H1 (cell line): ENCODE data around the gene TNIK. TPM values are rescaled to one million over a fixed set of nuclear protein-coding genes. Genes with fewer than 3 reads are reported as not detected.

ENCODE experiments used
- CTCF ChIA-PET: fragments of 300-600 bp; sonication (Branson Sonifier 250); formaldehyde crosslinking; loops from one replicate; lab custom pipeline; 2021; ENCODE audit not compliant: partially characterized antibody; lab: Charles Lee
- POLR2A ChIA-PET: fragments of 300-600 bp; sonication (Branson Sonifier 250); formaldehyde crosslinking; loops from one replicate; lab custom pipeline; 2021; ENCODE audit warnings: inconsistent platforms; ENCODE audit not compliant: partially characterized antibody; lab: Charles Lee
- DNase-seq, 2 experiments: peaks; one replicate each; pipeline versions ENCODE4 v3.0.0 to v3.0.0-alpha.2; 2010 to 2022; ENCODE audit warnings: low spot score in 2 of 2, low read depth in 1 of 2, mixed read lengths in 1 of 2
- FAIRE-seq: peaks from 2 replicates; lab custom pipeline; 2011; peaks lifted over from hg19 to GRCh38; lab: Jason Lieb, UNC
- H2AFZ ChIP-seq: 2 replicates; pipeline ENCODE4 v1.8.1; 2012; ENCODE audit warnings: low read length, inconsistent platforms
- H2AK5ac ChIP-seq: 2 replicates; pipeline ENCODE4 v1.6.1; 2013; ENCODE audit warnings: low read depth, low read length
- H2BK120ac ChIP-seq: replicated peaks from 2 replicates; pipeline ENCODE3; 2013; ENCODE audit warnings: low read depth, low read length, inconsistent platforms
- H2BK12ac ChIP-seq: 2 replicates; pipeline ENCODE4 v1.6.1; 2013; ENCODE audit warnings: low read depth, low read length
- H2BK15ac ChIP-seq: 2 replicates; pipeline ENCODE4 v1.6.1; 2013; ENCODE audit warnings: low read length
- H2BK20ac ChIP-seq: 2 replicates; pipeline ENCODE4 v1.6.1; 2013; ENCODE audit warnings: low read length
- H2BK5ac ChIP-seq: 2 replicates; pipeline ENCODE4 v1.6.1; 2013; ENCODE audit warnings: low read depth, low read length
- H3K14ac ChIP-seq: 2 replicates; pipeline ENCODE4 v1.6.1; 2013; ENCODE audit warnings: inconsistent platforms; ENCODE audit not compliant: insufficient read length
- H3K18ac ChIP-seq: 2 replicates; pipeline ENCODE4 v1.6.1; 2013; ENCODE audit warnings: low read length; ENCODE audit errors: extremely low read depth
- H3K23ac ChIP-seq: 2 replicates; pipeline ENCODE4 v1.6.1; 2013; ENCODE audit warnings: inconsistent platforms; ENCODE audit not compliant: insufficient read length
- H3K23me2 ChIP-seq: 2 replicates; pipeline ENCODE4 v1.6.1; 2013; ENCODE audit warnings: low read depth, low read length
- H3K27ac ChIP-seq: 2 replicates; pipeline ENCODE4 v1.6.1; 2011; ENCODE audit warnings: low read depth, low read length, inconsistent platforms
- H3K27me3 ChIP-seq, 4 experiments: replicated peaks in 1 of 4; 1 replicate in 1 of 4; 2 replicates in 3 of 4; pipeline versions ENCODE4 v1.6.1 to v1.8.1; 2011 to 2013; ENCODE audit warnings: low read length in 3 of 4, mild to moderate bottlenecking in 3 of 4, inconsistent platforms in 2 of 4, mixed read lengths in 2 of 4, moderate library complexity in 1 of 4; ENCODE audit not compliant: control insufficient read depth in 3 of 4, insufficient read depth in 3 of 4; ENCODE audit errors: extremely low read depth in 1 of 4
- H3K36me3 ChIP-seq, 4 experiments: 2 replicates each; pipeline versions ENCODE4 v1.6.1 to v1.8.1; 2011 to 2013; ENCODE audit warnings: mild to moderate bottlenecking in 4 of 4, low read length in 3 of 4, moderate library complexity in 2 of 4, control low read depth in 1 of 4, inconsistent platforms in 1 of 4; ENCODE audit not compliant: insufficient read depth in 4 of 4, control insufficient read depth in 2 of 4
- H3K4ac ChIP-seq: replicated peaks from 2 replicates; pipeline ENCODE3; 2013; ENCODE audit warnings: low read length, low read depth, mixed read lengths, inconsistent platforms; ENCODE audit not compliant: insufficient read length
- H3K4me1 ChIP-seq, 4 experiments: replicated peaks in 1 of 4; 1 replicate in 1 of 4; 2 replicates in 3 of 4; pipeline versions ENCODE4 v1.6.1 to v1.8.1; 2011 to 2013; ENCODE audit warnings: low read length in 3 of 4, inconsistent platforms in 2 of 4, mixed read lengths in 1 of 4; ENCODE audit not compliant: insufficient read depth in 4 of 4, control insufficient read depth in 3 of 4
- H3K4me2 ChIP-seq, 2 experiments: 2 replicates each; pipeline versions ENCODE4 v1.6.1 to v1.8.1; 2011 to 2013; ENCODE audit warnings: low read depth in 2 of 2, low read length in 2 of 2, control low read depth in 1 of 2, inconsistent platforms in 1 of 2, mild to moderate bottlenecking in 1 of 2; ENCODE audit not compliant: insufficient read depth in 1 of 2
- H3K4me3 ChIP-seq, 4 experiments: fragments of 200-600, 300-600 bp in 1 of 4; sonication (generic), shearing (Covaris generic), sonication (Bioruptor Twin) in 1 of 4; 2 replicates each; pipeline versions ENCODE4 v1.5.1 to v1.8.1; 2011 to 2016; ENCODE audit warnings: low read length in 4 of 4, low read depth in 3 of 4, control low read depth in 2 of 4, inconsistent platforms in 2 of 4, mild to moderate bottlenecking in 2 of 4, mixed read lengths in 1 of 4, moderate library complexity in 1 of 4; ENCODE audit not compliant: insufficient read depth in 2 of 4; ENCODE audit errors: extremely low read depth in 1 of 4
- H3K56ac ChIP-seq: replicated peaks from 2 replicates; pipeline ENCODE3; 2013; ENCODE audit warnings: low read depth, mild to moderate bottlenecking, mixed read lengths, low read length, inconsistent platforms; ENCODE audit not compliant: insufficient read length
- H3K79me1 ChIP-seq: 2 replicates; pipeline ENCODE4 v1.6.1; 2013; ENCODE audit warnings: low read depth, low read length, control low read depth
- H3K79me2 ChIP-seq, 2 experiments: 2 replicates each; pipeline versions ENCODE4 v1.6.1 to v1.8.1; 2012 to 2013; ENCODE audit warnings: low read length in 2 of 2, mild to moderate bottlenecking in 2 of 2, inconsistent platforms in 1 of 2; ENCODE audit not compliant: insufficient read depth in 2 of 2, control insufficient read depth in 1 of 2
- H3K9ac ChIP-seq, 4 experiments: replicated peaks in 1 of 4; 1 replicate in 1 of 4; 2 replicates in 3 of 4; pipeline versions ENCODE4 v1.6.1 to v1.8.1; 2011 to 2013; ENCODE audit warnings: low read depth in 3 of 4, low read length in 3 of 4, control low read depth in 2 of 4, mild to moderate bottlenecking in 2 of 4, moderate library complexity in 2 of 4, inconsistent platforms in 1 of 4; ENCODE audit errors: extremely low read depth in 1 of 4
- H3K9me3 ChIP-seq, 2 experiments: 2 replicates each; pipeline versions ENCODE4 v1.6.1 to v1.8.1; 2012 to 2013; ENCODE audit warnings: mild to moderate bottlenecking in 2 of 2, moderate library complexity in 2 of 2, control low read depth in 1 of 2, inconsistent platforms in 1 of 2, low read depth in 1 of 2, low read length in 1 of 2, mixed read lengths in 1 of 2; ENCODE audit not compliant: insufficient read depth in 2 of 2
- H4K20me1 ChIP-seq, 2 experiments: replicated peaks in 1 of 2; 2 replicates each; pipeline versions ENCODE3 to v1.8.1; 2011 to 2013; ENCODE audit warnings: inconsistent platforms in 2 of 2, low read length in 2 of 2, mild to moderate bottlenecking in 1 of 2; ENCODE audit not compliant: insufficient read depth in 2 of 2, control insufficient read depth in 1 of 2
- H4K5ac ChIP-seq: 2 replicates; pipeline ENCODE4 v1.6.1; 2013; ENCODE audit warnings: low read length, low read depth, mixed read lengths, inconsistent platforms; ENCODE audit not compliant: insufficient read length
- H4K8ac ChIP-seq: 2 replicates; pipeline ENCODE4 v1.8.0; 2013; ENCODE audit warnings: mild to moderate bottlenecking, moderate library complexity, low read length, inconsistent platforms; ENCODE audit not compliant: insufficient read depth; ENCODE audit errors: extremely low read depth
- H4K91ac ChIP-seq: replicated peaks from 2 replicates; pipeline ENCODE3; 2013; ENCODE audit warnings: low read length, mixed read lengths, inconsistent platforms; ENCODE audit not compliant: insufficient read length
- ATF3 ChIP-seq: IDR thresholded peaks from 2 replicates; pipeline ENCODE4 v1.6.1; 2011; ENCODE audit warnings: low read depth, mild to moderate bottlenecking, low read length; ENCODE audit not compliant: insufficient read depth
- CBX5 ChIP-seq: fragments of 300-800, 300-1000 bp; sonication (generic); IDR thresholded peaks from 2 replicates; pipeline ENCODE4 v1.7.1; 2016; ENCODE audit warnings: antibody characterized with exemption, low read length, low read depth
- CEBPB ChIP-seq: IDR thresholded peaks from 2 replicates; pipeline ENCODE4 v1.6.1; 2012; ENCODE audit warnings: low read depth, low read length
- FOSL1 ChIP-seq: IDR thresholded peaks from 2 replicates; pipeline ENCODE4 v1.6.1; 2011; ENCODE audit warnings: mild to moderate bottlenecking, low read depth, low read length, moderate library complexity; ENCODE audit not compliant: insufficient read depth
- KDM4A ChIP-seq: IDR thresholded peaks from one replicate; pipeline ENCODE4 v1.7.1; 2012; ENCODE audit warnings: low read depth, mild to moderate bottlenecking, moderate library complexity, low read length, inconsistent platforms; ENCODE audit not compliant: severe bottlenecking
- MAFK ChIP-seq: IDR thresholded peaks from 2 replicates; pipeline ENCODE4 v1.6.1; 2012; ENCODE audit warnings: low read depth, mild to moderate bottlenecking, improper control_type of control experiment, low read length
- NRF1 ChIP-seq: IDR thresholded peaks from 2 replicates; pipeline ENCODE4 v1.6.1; 2011; ENCODE audit warnings: mild to moderate bottlenecking, low read depth, low read length, improper control_type of control experiment
- POLR2AphosphoS5 ChIP-seq: IDR thresholded peaks from 2 replicates; pipeline ENCODE4 v1.6.1; 2011; ENCODE audit warnings: low read depth, low read length
- SIRT6 ChIP-seq: IDR thresholded peaks from one replicate; pipeline ENCODE4 v1.7.1; 2012; ENCODE audit warnings: low read length, inconsistent platforms
- SP4 ChIP-seq: IDR thresholded peaks from 2 replicates; pipeline ENCODE4 v1.6.1; 2012; ENCODE audit warnings: low read length, inconsistent platforms
- TBP ChIP-seq: IDR thresholded peaks from 2 replicates; pipeline ENCODE4 v1.6.1; 2011; ENCODE audit warnings: low read depth, low read length, improper control_type of control experiment
- TCF12 ChIP-seq: IDR thresholded peaks from 2 replicates; pipeline ENCODE4 v1.6.1; 2011; ENCODE audit warnings: low read depth, mild to moderate bottlenecking, low read length
- WGBS, 2 experiments: shearing (Covaris generic) in 1 of 2; methylation state at CpG; one replicate each; pipeline versions ENCODE4 v1.1.6 to v1.1.7; 2013 to 2015; ENCODE audit warnings: low lambda C conversion rate in 2 of 2, mixed read lengths in 2 of 2, inconsistent platforms in 1 of 2, low coverage in 1 of 2, missing lambda C conversion rate in 1 of 2; ENCODE audit not compliant: insufficient replicate concordance in 2 of 2, insufficient coverage in 1 of 2, insufficient read length in 1 of 2; ENCODE audit errors: extremely low coverage in 1 of 2, missing lambda C conversion rate in 1 of 2; 5-methylcytosine and 5-hydroxymethylcytosine counted together
- polyA plus RNA-seq, 7 experiments: library from polyadenylated mRNA; depleted of rRNA in 3 of 7; stranded (reverse) in 5 of 7; unstranded in 2 of 7; fragments of >200 nt in 5 of 7; fragments of 200-250 nt in 2 of 7; gene quantifications; 1 replicate in 5 of 7; 2 replicates in 1 of 7; 4 replicates in 1 of 7; pipeline versions ENCODE4 v1.2.1 to v1.2.3, GENCODE V29; 2011 to 2013; ENCODE audit warnings: missing spikeins in 2 of 7, mixed read lengths in 2 of 7
- total RNA-seq: library from RNA; stranded (reverse); fragmentation: NEBNext Ultra II Directional; extraction: Animal tissue kit (Norgen Biotek cat#: 25700); gene quantifications from 2 replicates; pipeline ENCODE4 v1.2.1, GENCODE V29; 2021
- TF ChIP-seq, protein P1 (sequence below): IDR thresholded peaks from 2 replicates; pipeline ENCODE4 v1.6.1; 2012; ENCODE audit warnings: low read length, inconsistent platforms

TNIK gene
- total and polyA plus RNA-seq, 2 of the 8 experiments (the other 6 are each of a cell fraction or from before 2014, with no cell fraction given): 7.4 to 42.0 TPM

DNA sequence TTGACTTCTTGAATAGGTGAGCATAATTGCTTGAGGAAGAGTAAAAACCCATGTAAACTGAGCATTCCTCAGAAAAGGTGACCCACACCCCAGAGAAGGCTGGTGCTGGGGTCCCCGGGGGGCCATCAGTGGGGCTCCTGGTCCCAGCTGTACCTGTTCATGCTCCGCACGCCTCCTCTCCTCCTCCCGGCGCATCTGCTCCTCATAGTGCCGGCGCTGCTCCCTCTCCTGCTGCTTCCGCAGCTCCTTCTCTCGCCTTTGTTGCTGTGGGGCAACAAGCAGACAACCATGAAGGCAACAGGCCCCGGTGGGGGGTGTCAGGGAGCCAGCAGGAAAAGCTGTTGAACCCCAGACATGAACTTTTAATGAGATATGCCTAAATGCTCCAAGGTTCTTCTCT, 320.0 kb downstream of the TNIK start:
- H2BK120ac ChIP-seq: no peak overlapping the region
- H3K79me1 ChIP-seq: no peaks in the 10 kb centered on the region
- H3K18ac ChIP-seq: no peak overlapping the region
- no peak overlapping the region for H4K8ac ChIP-seq
- H2AK5ac ChIP-seq: no peak overlapping the region
- no peak overlapping the region for H3K56ac ChIP-seq
- no peak overlapping the region for H3K4me3 ChIP-seq
- H3K23me2 ChIP-seq: no peaks in the 10 kb centered on the region
- H4K20me1 ChIP-seq: no peaks in the 10 kb centered on the region
- no peak overlapping the region for H3K9ac ChIP-seq
- no peak overlapping the region for H2AFZ ChIP-seq
- WGBS, 2 experiments: 97% methylated on average over 4 of the region's 10 CpGs; no CpG with 5 or more reads in 1 of the 2 experiments
- no peak overlapping the region for H2BK15ac ChIP-seq
- no peak overlapping the region for H3K4ac ChIP-seq
- ChIA-PET POLR2A (no interaction called here), CTCF (interaction anchor here (1.3 to 1.7 kb wide), 4 partner anchors 15 to 178 kb away, joined by 3 to 5 read pairs (median 4); no protein-coding TSS in a partner anchor)
- no peak overlapping the region for H4K5ac ChIP-seq
- FAIRE-seq: no peak
- H3K36me3 ChIP-seq: peaks cover 0 to 4% (median 0%) of the 10 kb centered on the region in 4 experiments; a peak in 1 of 8 replicates
- no peaks in the 10 kb centered on the region for H3K27me3 ChIP-seq
- H3K27ac ChIP-seq: no peak overlapping the region
- no peaks in the 10 kb centered on the region for H3K9me3 ChIP-seq
- no peaks in the 10 kb centered on the region for H3K79me2 ChIP-seq
- H3K4me1 ChIP-seq: no peaks in the 10 kb centered on the region
- H2BK5ac ChIP-seq: no peak overlapping the region
- H4K91ac ChIP-seq: no peak overlapping the region
- no peak overlapping the region for H3K14ac ChIP-seq
- H2BK12ac ChIP-seq: no peak overlapping the region
- H2BK20ac ChIP-seq: no peak overlapping the region
- no peak overlapping the region for H3K23ac ChIP-seq
- no peak for DNase-seq
- H3K4me2 ChIP-seq: no peak overlapping the region
- TF ChIP-seq POLR2AphosphoS5 (no peak), TCF12 (no peak), CEBPB (no peak), SIRT6 (no peak), KDM4A (no peak), SP4 (no peak), MAFK (no peak), FOSL1 (no peak), NRF1 (no peak), ATF3 (no peak), TBP (no peak), CBX5 (no peak)
- TF ChIP-seq, protein P1, sequence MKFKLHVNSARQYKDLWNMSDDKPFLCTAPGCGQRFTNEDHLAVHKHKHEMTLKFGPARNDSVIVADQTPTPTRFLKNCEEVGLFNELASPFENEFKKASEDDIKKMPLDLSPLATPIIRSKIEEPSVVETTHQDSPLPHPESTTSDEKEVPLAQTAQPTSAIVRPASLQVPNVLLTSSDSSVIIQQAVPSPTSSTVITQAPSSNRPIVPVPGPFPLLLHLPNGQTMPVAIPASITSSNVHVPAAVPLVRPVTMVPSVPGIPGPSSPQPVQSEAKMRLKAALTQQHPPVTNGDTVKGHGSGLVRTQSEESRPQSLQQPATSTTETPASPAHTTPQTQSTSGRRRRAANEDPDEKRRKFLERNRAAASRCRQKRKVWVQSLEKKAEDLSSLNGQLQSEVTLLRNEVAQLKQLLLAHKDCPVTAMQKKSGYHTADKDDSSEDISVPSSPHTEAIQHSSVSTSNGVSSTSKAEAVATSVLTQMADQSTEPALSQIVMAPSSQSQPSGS: no peak
